Fibroblast of upper back skin (primary cell): ENCODE results near the gene FERMT1.
"Not testable (repeated sequence)": the region's sequence is repeated elsewhere in the genome, so short reads cannot be mapped to it uniquely, and the experiment has no call there.

Source experiments
- DNase-seq: peaks from one replicate; pipeline ENCODE4 v3.0.0-alpha.2; 2013

FERMT1 gene

DNA sequence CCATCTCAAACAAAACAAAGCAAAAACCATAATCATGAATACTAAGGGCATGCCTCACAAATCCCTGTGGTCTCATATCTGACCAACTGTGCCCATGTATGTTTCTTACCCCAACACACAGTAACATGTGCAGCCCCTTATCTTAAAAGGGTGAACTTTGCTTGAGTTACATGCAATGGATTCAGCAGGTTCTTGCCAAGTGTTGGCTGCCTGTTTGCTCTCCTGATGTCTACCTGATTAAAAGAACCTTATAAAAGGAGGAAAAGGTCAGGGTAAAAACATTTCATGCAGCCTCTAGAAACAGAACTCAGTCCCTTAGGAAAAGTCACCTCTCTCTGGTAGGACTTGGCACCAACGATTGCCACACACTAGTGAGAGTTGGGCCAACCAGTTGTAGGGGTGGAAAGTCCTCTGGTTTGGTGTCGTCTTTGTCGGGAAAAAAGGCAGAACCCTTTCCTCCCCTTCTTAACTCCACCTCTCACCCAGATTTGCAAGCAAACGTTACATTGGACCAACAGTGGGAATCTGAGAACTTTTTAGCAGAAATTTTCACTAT, 55.0 kb downstream of the FERMT1 start:
- no peak for DNase-seq

DNA sequence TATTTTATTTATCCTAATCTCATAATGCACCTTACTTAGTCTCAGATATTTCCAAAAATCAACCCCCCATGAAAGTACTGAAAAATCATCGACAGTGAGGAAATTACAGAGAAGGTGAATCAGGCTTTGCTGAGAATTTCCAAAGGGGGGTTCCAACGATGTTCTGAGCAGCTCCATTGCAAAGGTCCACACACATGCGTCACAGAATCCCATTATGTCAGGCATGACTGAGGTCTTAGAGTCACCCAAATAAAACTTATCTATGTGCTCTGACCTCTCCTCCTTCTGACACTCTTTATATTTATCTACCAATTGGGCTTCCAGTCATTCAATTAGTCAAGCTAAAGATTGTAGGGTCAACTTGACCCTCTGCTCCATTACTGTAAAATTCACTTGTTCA, 56.2 kb downstream of the FERMT1 start:
- no peak for DNase-seq

DNA sequence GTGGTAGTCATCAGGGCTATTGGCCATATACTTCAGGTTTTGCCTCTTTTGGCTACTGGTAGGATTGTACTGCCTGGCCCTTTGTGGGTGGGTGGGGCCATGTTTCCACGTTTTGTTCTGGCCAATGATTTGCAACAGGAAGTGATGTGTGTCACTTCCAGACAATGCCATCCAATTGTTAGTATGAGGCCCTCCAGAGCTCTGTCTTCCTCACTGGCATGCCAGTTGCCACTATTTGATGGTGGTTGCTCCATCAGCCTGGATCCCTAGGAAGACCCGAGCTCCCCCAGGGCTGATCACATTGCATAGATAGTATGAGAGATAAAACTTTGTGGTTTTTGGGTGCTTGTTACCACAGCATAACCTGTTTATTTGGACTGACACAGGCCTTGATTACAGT, 61.3 kb downstream of the FERMT1 start:
- no peak for DNase-seq

DNA sequence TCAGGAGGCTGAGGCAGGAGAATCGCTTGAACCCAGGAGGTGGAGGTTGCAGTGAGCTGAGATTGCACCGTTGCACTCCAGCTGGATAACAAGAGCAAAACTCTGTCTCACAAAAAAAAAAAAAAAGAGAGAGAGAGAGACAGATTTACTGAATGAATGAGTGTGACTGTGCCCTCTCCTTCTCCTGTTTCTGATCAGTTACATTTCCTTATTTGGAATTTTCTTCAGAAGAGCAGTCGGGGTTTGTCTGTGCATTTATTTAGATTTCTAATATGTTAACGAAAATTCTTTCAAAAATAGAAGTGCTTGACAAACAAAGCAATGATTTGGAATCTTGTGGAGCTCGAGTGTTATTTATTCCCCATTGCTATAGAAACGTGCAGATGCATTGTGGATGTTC, 62.6 kb downstream of the FERMT1 start:
- no peak for DNase-seq

DNA sequence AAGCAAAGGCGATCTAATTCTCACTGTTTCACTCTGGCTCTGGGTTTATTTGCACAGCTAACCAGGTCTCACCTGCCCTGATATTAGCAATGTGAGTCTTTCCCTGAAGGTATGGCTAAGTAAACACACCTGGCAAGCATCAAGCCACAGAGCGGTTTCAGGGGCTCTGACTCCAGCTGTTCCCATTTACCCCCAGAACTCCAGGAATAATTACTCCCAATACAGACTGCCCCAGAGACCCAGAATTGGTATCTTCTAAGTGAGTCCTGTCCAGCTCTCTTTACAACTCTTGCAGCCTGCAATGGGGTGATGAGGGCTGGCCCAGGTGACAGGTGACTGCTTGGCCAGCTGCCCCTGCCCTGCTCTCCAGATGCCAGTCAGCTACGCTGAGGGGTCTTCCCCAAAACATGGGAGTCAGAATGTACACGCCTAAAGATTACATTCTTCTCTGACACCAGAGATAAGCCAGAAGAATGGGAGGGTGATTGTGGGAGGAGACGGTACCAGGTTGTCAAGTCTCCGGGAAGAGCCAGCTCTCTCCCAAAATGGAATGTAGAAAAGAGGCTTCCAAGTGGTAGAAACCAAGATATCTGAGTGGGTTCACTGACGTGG, 64.0 kb downstream of the FERMT1 start:
- no peak for DNase-seq

DNA sequence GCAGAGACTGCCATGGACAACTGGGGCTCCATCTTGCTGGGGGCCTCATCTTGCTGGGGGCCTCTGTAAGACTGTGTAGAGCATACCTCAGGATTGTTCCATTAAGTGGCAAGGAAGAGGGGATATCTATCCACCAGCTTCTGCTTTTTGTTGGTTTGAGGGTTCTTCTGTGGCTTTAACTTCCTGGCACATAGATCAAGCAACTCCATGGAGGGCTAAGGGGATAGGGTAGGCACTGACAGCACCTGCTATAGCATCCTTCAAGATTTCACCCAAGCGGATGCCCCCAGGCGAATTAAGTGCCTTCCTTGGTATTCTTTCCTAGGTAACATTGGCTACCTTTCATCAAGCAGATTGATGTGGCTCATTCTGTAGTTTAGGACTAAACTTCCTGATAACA, 65.1 kb downstream of the FERMT1 start:
- DNase-seq, result no peak

DNA sequence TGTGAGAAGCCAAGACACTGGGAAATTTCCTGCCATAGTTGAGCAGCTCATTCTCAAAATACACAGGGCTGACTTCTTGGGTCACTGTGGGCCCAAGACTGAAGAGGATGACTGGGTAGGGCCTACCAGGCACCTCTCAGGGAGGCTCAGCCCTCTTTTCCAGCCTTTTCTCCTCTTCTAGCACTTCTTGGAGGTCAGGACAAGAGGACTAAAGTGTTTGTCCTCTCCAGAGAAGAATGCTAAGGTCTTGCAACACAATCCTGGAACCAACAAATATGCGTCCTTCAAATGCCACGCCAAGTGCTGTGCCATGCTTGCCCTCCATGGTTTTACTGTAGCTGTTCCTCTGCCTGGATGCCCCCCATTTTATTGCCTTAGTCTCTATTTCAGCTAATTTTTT, 65.7 kb downstream of the FERMT1 start:
- DNase-seq, result no peak

DNA sequence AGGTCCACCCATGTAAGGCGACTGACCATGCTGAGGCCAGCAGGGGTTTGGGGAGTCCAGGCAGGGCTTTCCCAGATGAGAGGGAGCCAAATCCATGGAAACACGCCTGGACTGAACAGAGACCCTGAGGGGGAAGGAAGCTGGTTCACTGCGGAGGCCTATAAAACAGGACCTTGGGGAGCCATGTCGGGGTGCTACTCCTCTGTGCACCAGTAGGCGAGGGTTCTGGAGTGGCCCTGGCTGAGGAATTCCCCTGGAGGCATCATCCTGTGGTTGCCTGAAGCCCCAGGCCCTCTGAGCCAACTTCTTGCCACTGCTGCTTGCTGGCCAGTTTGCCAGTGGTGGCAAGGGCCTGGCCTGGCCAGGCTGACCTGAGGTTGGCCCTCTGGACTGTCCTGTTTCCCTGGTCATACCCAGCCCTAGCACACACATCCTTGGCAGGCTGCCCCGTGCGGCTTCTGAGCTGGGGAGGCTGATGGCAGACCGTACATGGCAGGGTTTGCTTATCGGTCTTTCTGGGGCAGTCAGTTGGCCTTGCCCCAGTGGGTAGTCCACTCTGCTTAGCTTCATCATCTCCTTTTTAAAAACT, 66.8 kb downstream of the FERMT1 start:
- no peak for DNase-seq

DNA sequence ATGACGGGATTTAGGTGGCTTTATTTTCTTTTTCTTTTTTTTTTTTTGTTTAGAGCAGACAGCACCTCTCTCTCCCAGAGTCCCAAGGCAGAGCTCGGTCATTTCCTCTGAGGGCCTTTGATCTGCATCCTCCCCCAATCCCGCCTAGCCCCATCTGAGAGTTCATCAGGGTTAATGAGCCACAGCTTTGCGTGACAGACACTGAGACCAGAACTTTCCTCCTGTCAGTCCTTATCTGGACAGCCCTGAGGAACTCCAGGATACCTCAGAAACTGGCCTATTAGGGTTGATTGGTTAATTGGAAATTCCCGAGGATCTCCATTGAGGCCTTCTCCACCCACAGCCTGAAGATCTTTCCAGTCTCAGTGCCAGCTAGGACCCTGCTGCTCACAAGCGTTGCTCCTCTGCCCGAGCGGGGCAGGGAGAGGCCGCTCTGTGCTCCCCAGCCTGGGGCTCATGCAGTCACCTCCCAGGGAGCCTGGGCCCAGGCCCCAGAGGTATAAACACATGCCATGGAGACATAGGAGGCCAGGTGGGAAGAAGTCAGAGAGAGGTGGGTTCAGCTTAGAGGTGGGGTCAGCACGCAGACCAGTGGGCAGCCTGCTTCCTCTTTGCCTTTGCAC, 67.6 kb downstream of the FERMT1 start:
- DNase-seq, result no peak

DNA sequence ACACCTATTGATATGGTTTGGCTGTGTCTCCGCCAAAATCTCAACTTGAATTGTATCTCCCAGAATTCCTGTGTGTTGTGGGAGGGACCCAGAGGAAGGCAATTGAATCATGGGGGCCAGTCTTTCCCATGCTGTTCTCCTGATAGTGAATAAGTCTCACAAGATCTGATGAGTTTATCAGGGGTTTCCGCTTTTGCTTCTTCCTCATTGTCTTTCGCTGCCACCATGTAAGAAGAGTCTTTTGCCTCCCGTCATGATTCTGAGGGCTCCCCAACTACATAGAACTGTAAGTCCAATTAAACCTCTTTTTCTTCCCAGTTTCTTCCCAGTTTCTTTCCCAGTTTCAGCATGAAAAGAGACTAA, 68.2 kb downstream of the FERMT1 start:
- DNase-seq, result not testable (repeated sequence)

DNA sequence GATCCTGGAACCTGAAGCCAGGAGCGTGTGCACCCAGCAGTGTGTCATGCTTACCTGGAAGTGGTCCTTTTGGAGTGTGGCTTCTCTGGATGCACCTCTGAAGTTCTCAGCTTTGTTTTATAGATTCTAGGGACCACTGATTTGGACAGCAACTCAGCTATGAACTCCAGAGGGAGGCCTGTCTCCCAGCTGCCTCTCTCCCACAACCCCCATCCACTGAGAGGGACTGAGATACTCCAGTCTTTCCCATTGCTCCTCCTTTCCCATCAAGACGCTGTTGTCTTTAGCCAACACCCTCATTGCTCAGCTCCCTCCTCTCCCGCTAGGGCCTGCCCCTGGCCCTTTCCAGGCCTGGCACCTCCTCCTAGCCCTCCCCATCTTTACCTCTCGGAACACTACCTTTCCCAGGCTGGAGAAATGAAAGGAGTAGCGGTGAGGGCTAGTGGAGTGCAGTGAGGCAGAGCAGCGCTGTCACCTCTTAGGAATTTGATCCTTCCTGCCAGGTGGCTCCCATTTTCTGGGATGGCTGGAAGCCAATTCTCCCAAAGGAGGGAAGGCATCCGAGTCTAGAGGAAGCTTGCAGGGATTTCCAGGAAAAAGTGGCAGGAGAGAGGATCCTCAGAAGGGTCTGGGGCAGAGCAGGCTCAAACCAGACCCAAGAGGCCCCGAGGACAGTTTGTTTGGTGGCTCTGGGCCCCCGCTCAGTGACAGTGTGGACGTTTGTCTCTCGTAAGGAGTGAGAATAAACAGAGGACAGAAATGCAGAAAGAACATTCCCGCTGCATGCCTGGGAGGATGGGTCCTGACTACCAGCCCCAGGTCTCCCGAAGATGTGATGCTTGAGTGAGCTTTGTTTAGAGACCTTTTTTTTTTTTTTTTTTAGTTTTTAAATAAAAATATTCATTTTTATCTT, 68.8 kb downstream of the FERMT1 start, which contains the start of gene LRRN4:
Gene LRRN4, minus strand, starts transcription at position 285 of the 913 bp plus-strand sequence. CDS start 1,261 bp downstream, outside the sequence.
- peak; percentile 66 for DNase-seq

DNA sequence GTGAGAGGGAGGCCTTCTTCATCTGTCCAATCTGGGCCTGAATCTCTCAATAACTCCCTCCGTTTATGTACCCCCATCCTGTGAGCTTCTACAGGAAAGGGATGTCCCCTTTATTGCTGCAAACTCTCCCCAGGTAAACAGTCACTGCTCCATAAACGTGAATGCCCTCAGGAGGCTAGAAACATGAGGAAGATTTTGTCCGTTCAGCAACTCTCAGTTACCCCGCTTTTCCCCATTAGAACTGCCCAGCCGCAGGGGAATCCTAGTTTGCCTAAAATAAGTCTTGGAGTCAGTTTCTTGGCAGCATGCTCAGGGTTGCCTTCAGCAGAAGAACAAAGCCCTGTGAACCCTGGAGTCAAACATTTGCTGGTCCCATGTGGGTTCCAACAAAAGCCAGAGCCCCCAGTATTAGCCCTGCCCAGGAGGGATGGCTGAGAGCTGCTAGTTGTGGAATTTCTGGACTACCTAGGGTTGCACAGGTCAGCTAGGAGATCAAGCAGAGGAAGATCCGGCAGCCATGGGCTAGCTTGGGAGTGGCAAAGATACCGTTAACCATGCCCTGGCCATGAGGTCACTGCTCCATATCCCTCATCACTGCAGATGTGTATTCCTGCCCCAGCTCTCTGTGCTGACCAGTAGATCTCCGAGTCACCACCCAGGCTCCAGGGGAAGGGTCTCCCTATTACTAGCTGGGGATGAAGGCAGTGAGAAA, 69.6 kb downstream of the FERMT1 start:
- DNase-seq, result no peak

DNA sequence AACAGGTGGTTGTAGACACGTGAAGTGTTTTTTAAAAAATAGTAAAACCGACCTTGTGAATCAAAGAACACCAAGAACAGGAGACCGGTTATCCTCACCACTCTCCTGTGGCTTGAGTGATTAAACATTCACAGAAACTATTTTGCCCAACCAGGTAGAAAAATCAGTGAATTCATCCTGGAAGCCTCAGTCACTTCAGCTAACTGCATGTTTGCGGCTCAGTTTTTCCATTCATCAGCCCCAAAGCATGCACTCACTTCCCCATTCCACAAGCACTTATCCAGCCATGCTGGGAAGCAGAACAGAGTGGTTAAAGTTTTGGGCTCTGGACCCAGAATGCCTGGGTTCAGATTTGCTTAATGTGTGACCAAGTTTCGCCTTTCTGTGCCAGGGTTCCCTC, 71.3 kb downstream of the FERMT1 start:
- DNase-seq, result peak; percentile 76

DNA sequence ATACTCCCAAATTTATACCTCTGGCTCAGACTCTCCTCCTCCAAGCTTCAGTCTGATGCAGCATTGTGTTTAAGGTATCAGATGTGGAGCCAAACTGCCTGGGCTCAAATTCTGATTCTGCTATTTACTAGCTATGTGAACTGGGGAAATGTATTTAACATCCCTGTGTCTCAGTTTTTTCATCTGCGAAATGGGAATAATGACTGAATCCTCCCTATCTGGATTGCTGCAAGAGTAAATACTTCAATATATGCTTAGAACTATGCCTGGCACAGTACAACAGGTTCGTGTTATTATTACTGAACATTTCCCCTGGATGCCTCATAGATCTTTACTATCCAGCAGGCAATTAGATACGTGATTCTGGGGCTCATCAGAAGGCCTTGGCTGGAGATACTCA, 74.4 kb downstream of the FERMT1 start:
- DNase-seq, result no peak

DNA sequence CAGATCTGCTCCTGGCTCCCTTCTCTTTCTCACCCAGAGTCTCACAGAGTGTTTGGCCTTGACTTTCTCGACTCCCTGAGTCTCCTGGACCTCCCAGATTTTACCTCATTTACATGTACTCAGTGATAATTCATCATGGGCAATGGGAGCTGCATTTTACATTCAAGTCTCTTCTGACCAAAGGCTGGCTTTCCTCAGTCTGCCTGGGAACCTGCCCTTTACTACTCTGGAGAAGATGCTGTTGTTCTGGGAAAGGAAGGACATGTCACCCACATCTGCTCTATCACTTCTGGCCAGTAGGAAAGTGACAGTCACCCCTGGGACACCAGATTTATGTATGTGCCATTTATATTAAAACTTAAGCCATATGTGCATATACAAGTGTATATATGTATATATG, 76.4 kb downstream of the FERMT1 start:
- DNase-seq, result no peak

DNA sequence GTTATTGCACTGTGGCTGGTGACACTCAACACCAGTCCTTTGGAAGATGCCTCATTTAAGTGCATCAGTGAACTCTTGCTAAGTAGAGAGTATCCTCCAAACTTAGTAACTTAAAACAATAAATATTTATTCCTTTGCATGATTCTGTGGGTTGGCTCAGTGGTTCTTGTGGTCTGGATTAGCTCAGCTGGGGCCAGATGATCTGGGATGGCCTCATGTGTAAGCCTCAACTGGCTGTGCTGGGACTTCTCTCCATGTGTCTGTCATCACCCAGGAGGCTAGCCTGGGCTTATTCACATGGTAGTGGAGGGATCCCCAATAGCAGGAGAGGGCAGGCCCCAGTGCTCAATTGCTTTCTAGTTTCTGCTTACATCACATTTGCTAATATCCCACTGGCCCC, 77.3 kb downstream of the FERMT1 start:
- peak; percentile 29 for DNase-seq

DNA sequence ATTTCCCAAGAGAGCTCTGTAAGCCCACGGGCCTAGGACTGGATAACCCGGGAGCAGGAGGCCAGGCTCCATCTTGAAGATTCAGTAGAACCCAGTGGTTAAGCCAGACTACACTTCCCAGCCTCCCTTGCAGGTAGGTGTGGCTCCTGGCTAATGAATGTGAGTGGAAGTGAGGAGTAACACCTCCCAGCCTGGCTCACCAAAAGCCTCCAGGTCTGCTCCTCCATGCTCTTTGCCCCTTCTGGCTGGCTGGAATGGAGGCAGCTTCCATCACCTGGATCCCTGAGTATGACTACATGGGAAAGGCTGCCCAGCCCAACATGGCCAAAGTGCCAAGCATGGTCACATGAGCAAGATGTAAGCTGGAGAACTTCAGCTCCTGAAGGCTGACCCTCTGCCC, 78.7 kb downstream of the FERMT1 start:
- no peak for DNase-seq

DNA sequence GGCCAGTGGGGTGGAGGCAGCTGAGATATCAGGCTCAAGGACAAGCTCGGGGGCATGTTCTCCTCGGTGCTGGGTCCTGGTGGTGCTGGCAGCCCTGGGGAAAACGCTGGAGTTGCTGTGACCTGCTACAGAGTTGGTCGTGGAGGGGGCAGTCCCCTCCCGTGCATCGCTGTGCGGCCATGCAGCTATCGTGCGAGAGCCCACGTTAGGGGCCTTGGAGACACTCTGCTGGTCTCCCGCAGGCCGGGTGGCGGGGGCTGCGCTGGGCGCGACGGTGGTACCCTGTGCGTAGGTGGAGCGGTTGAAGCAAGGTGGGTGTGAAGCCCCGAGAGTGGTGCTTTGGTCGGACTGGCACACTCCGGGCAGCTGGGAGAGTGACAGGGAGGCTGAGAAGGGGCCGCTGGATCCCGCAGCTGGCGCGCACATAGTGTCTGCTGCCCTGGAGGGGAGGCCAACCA, 81.0 kb downstream of the FERMT1 start:
- DNase-seq, result no peak

DNA sequence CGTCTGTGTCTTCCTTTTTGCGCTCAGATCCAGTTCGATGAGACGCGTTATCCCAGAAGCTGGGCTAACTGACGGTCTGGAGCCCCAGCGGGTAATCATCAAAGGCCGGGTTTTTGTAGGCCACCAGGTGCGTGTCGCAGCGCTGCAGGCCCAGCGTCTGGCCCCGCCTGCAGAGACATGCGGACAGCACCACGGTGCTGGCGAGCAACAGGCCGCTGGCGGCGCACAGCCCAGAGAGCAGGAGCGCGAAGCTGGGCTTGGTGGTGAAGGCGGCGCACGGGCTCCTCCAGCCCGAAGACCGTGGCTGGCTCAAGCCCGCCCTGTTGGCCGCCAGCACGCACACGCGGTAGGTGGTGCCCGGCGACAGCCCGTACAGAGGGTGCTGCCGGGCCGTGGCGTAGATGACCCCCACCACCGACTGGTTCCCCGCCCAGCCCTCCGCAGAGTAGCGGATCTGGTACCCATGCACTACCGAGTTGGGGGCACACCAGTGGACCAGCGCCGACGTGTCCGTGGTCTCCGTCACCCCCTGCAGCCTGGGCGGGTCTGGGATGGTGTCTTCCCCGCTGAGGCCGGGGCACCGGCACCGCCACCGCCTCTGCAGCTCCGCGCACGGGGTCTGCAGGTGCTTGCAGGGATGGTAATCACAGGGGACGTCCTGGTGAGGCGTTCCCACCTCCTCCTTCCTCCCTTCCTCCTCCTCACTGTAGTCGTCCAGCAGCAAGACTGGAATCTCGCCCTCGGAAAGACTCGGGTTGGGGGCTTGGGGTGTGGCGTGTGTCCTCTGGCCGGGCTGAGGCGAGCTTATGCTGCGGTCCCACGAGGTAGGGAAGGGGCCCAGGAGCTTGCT, 81.6 kb downstream of the FERMT1 start:
- DNase-seq, result no peak

DNA sequence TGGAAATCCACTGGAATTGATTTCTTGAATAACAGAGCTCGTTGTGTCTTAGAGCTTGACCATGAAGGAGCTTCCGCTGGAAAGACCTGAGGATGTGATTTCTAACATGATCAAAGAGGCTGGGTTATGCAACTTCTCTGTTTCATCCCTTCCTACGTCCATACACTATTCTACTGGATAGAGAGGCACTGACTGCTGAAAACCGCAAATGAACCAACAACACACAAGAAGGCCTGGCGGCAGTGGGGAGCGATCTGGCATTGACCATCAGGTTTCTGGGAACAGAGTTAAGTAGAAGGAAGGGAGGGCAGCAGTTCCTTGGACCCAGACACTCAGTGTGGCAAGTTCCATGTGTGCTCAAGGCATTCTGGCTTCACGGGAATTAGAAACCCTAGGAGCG, 82.3 kb downstream of the FERMT1 start:
- DNase-seq, result no peak

DNA sequence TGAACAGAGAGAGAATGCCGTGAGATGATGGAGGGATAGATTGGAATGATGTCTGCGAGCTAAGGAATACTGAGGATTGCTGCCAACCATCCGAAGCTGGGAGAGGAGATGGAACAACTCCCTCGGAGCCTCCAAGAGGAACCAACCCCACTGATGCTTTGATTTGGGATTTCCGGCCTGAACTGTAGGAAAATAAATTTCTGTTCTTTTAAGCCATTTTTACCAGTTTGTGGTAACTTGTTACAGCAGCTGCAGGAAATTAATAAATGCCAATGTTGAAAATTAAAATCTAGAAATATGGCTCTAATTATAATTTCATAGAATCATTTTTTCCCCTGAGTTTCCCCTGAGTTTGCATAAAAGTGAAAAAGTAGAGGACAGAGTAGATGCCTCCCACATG, 83.1 kb downstream of the FERMT1 start:
- no peak for DNase-seq

DNA sequence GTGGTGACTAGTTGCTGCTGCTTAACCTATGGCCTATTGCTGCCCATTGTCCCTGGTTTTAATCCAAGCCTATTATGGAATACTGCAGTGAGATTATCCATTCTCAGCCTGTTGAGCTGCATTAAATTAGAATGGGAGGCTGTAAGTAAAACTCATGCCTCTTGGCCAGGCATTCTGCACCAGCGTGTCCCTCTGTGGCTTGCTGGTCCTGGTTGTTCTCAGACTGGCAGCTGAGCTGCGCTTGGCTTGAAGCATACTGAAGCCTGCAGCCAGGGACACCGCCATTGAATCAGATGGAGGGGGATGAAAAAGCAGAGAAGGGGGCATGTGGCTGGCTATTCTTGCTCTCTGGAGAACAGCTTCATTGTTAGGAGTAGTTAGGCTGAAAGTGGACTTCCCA, 84.6 kb downstream of the FERMT1 start:
- DNase-seq, result no peak
